CD14-positive monocyte (primary cell): ENCODE measurements around the gene ITPKA. TPM values are rescaled to one million over a fixed set of nuclear protein-coding genes. Genes with fewer than 3 reads are reported as not detected.

Source experiments
- DNase-seq, 3 donors: peaks; one replicate each; pipeline ENCODE4 v3.0.0-alpha.2; 2011 to 2022
- H2AFZ ChIP-seq: 2 replicates; pipeline ENCODE4 v1.6.0; 2012; ENCODE audit warnings: mild to moderate bottlenecking, low read depth, low read length, inconsistent platforms; ENCODE audit not compliant: insufficient read depth, poor library complexity, severe bottlenecking
- H3K27ac ChIP-seq, 2 donors: 1 replicate in 1 of 2; 2 replicates in 1 of 2; pipeline ENCODE4 v1.5.1; 2012 to 2013; ENCODE audit warnings: low read length in 2 of 2, control low read depth in 1 of 2, inconsistent platforms in 1 of 2, low read depth in 1 of 2, mild to moderate bottlenecking in 1 of 2
- H3K27me3 ChIP-seq, 2 donors: one replicate each; pipeline versions ENCODE4 v1.6.0 to v1.6.1; 2011 to 2013; ENCODE audit warnings: low read length in 2 of 2; ENCODE audit not compliant: control insufficient read depth in 2 of 2, insufficient read depth in 2 of 2
- H3K36me3 ChIP-seq, 2 donors: replicated peaks in 1 of 2; 1 replicate in 1 of 2; 2 replicates in 1 of 2; pipeline versions ENCODE4 v1.5.1 to v1.6.1; 2012 to 2013; ENCODE audit warnings: low read length in 2 of 2, control low read depth in 1 of 2, inconsistent platforms in 1 of 2, mild to moderate bottlenecking in 1 of 2; ENCODE audit not compliant: insufficient read depth in 2 of 2, control insufficient read depth in 1 of 2
- H3K4me1 ChIP-seq, 2 donors: 1 replicate in 1 of 2; 2 replicates in 1 of 2; pipeline versions ENCODE4 v1.5.1 to v1.6.1; 2012 to 2013; ENCODE audit warnings: low read length in 2 of 2, control low read depth in 1 of 2, inconsistent platforms in 1 of 2, mild to moderate bottlenecking in 1 of 2, moderate library complexity in 1 of 2; ENCODE audit not compliant: insufficient read depth in 2 of 2, control insufficient read depth in 1 of 2
- H3K4me2 ChIP-seq: replicated peaks from 2 replicates; pipeline ENCODE3; 2012; ENCODE audit warnings: low read length, moderate library complexity, mild to moderate bottlenecking; ENCODE audit not compliant: poor library complexity, severe bottlenecking; ENCODE audit errors: extremely low read depth
- H3K4me3 ChIP-seq, 3 experiments: fragments of 200-600 bp in 1 of 3; sonication (generic) in 1 of 3; replicated peaks in 1 of 3; 1 replicate in 2 of 3; 2 replicates in 1 of 3; pipeline ENCODE4 v1.5.1; 2011 to 2013; ENCODE audit warnings: low read length in 3 of 3, mild to moderate bottlenecking in 3 of 3, control low read depth in 2 of 3, low read depth in 2 of 3, inconsistent platforms in 1 of 3, moderate library complexity in 1 of 3
- H3K79me2 ChIP-seq: 2 replicates; pipeline ENCODE4 v1.6.0; 2012; ENCODE audit warnings: mild to moderate bottlenecking, control low read depth, inconsistent platforms, low read length, moderate library complexity; ENCODE audit not compliant: insufficient read depth
- H3K9ac ChIP-seq: 2 replicates; pipeline ENCODE4 v1.6.0; 2017; ENCODE audit warnings: low read length, mild to moderate bottlenecking; ENCODE audit not compliant: insufficient read depth, poor library complexity, severe bottlenecking
- H3K9me3 ChIP-seq, 2 donors: replicated peaks in 1 of 2; 1 replicate in 1 of 2; 2 replicates in 1 of 2; pipeline versions ENCODE4 v1.5.1 to v1.6.1; 2012 to 2013; ENCODE audit warnings: low read length in 2 of 2, control low read depth in 1 of 2; ENCODE audit not compliant: control insufficient read depth in 1 of 2, insufficient read depth in 1 of 2
- H4K20me1 ChIP-seq: 2 replicates; pipeline ENCODE4 v1.6.0; 2012; ENCODE audit warnings: mild to moderate bottlenecking, low read length, control low read depth, moderate library complexity; ENCODE audit not compliant: insufficient read depth
- H3K27ac Mint-ChIP-seq, 7 donors: one replicate each; pipeline ENCODE4 v1.8.0; 2020; ENCODE audit warnings: mild to moderate bottlenecking in 7 of 7, mixed read lengths in 7 of 7, moderate library complexity in 6 of 7, inconsistent platforms in 2 of 7
- H3K27me3 Mint-ChIP-seq, 3 donors: one replicate each; pipeline ENCODE4 v1.8.0; 2021 to 2022; ENCODE audit warnings: low read depth in 3 of 3, mild to moderate bottlenecking in 3 of 3, mixed read lengths in 3 of 3, moderate library complexity in 3 of 3, inconsistent platforms in 1 of 3
- H3K36me3 Mint-ChIP-seq, 2 donors: one replicate each; pipeline ENCODE4 v1.8.0; 2020; ENCODE audit warnings: mixed read lengths in 2 of 2, inconsistent platforms in 1 of 2, mild to moderate bottlenecking in 1 of 2
- H3K4me1 Mint-ChIP-seq: one replicate; pipeline ENCODE4 v1.8.0; 2020; ENCODE audit warnings: mild to moderate bottlenecking, mixed read lengths
- H3K4me3 Mint-ChIP-seq, 2 donors: one replicate each; pipeline ENCODE4 v1.8.0; 2020; ENCODE audit warnings: mild to moderate bottlenecking in 2 of 2, mixed read lengths in 2 of 2, moderate library complexity in 1 of 2
- H3K9me3 Mint-ChIP-seq, 7 donors: one replicate each; pipeline ENCODE4 v1.8.0; 2020 to 2022; ENCODE audit warnings: mixed read lengths in 7 of 7, mild to moderate bottlenecking in 6 of 7, moderate library complexity in 6 of 7, inconsistent platforms in 2 of 7
- CTCF ChIP-seq: fragments of 200-600 bp; IDR thresholded peaks from one replicate; pipeline ENCODE4 v1.8.0; 2022; ENCODE audit warnings: antibody characterized with exemption, mild to moderate bottlenecking
- WGBS: methylation state at CpG from one replicate; pipeline ENCODE4 v1.1.5; 2013; ENCODE audit warnings: missing lambda C conversion rate; ENCODE audit not compliant: insufficient coverage; 5-methylcytosine and 5-hydroxymethylcytosine counted together
- intact Hi-C, 2 donors: fragments of 100-400 bp; cut with micrococcal nuclease; formaldehyde crosslinking; loops; one replicate each; pipeline versions ENCODE4 v1.15.0 to v1.15.1; 2023
- polyA plus RNA-seq, 3 donors: library from polyadenylated mRNA; depleted of rRNA in 1 of 3; unstranded in 2 of 3; stranded (reverse) in 1 of 3; fragments of 300-500 nt in 2 of 3; fragments of >200 nt in 1 of 3; fragmentation: Illumina TruSeq in 2 of 3; gene quantifications; 1 replicate in 2 of 3; 2 replicates in 1 of 3; pipeline ENCODE4 v1.2.3, GENCODE V29; 2012 to 2021

Gene ITPKA
- polyA plus RNA-seq, 3 donors: 0.31 TPM; not detected in 2

- no peak for DNase-seq
- no peak for TF ChIP-seq CTCF
- no peak overlapping the region for H3K4me2 ChIP-seq
- H2AFZ ChIP-seq: no peak overlapping the region
- Mint-ChIP-seq H3K4me3 (no peak overlapping the region), H3K4me1 (peaks cover 3% of the 10 kb centered on the region), H3K36me3 (peaks cover 41 to 57% of the 10 kb centered on the region in 2 donors), H3K9me3 (no peaks in the 10 kb centered on the region), H3K27ac (peak overlapping the region in 1 of 7 donors; percentile 77), H3K27me3 (peaks cover 0 to 4% (median 0%) of the 10 kb centered on the region in 3 donors)
- intact Hi-C loops: no loop called here
- H3K79me2 ChIP-seq: no peaks in the 10 kb centered on the region
- no peak overlapping the region for H3K27ac ChIP-seq
- H3K9me3 ChIP-seq: no peaks in the 10 kb centered on the region
- 97% methylated on average over 10 of the region's 11 CpGs for WGBS
- H3K4me1 ChIP-seq: no peaks in the 10 kb centered on the region
- H3K4me3 ChIP-seq: no peak overlapping the region
- no peaks in the 10 kb centered on the region for H3K27me3 ChIP-seq
- no peaks in the 10 kb centered on the region for H4K20me1 ChIP-seq
- no peak overlapping the region for H3K9ac ChIP-seq
- H3K36me3 ChIP-seq: peaks cover 26 to 47% of the 10 kb centered on the region in 2 donors
Observed at GRCh38 chr15:41536866-41537265, 43.2 kb downstream of the ITPKA start.

GRCh38 chr15:41543521-41543870 is 49.8 kb downstream of the ITPKA start:
- peaks cover 8 to 14% of the 10 kb centered on the region in 2 donors for H3K4me1 ChIP-seq
- DNase-seq: no peak
- 8% methylated on average over 2 of the region's 8 CpGs for WGBS
- H4K20me1 ChIP-seq: no peaks in the 10 kb centered on the region
- H3K27me3 ChIP-seq: no peaks in the 10 kb centered on the region
- peak overlapping the region; percentile 66 to 91 for H3K27ac ChIP-seq
- peak overlapping the region; percentile 56 to 99 (median 77) for H3K4me3 ChIP-seq
- H3K36me3 ChIP-seq: no peaks in the 10 kb centered on the region
- peaks cover 3 to 5% of the 10 kb centered on the region in 2 donors for H3K36me3 Mint-ChIP-seq
- peaks cover 16% of the 10 kb centered on the region for H3K79me2 ChIP-seq
- peak overlapping the region; percentile 99 for H2AFZ ChIP-seq
- peak overlapping the region; percentile 88 for H3K4me2 ChIP-seq
- peaks cover 0 to 2% (median 0%) of the 10 kb centered on the region in 7 donors for H3K9me3 Mint-ChIP-seq
- no peak for TF ChIP-seq CTCF
- no peaks in the 10 kb centered on the region for H3K9me3 ChIP-seq
- peaks cover 2 to 14% (median 5%) of the 10 kb centered on the region in 3 donors for H3K27me3 Mint-ChIP-seq
- H3K4me1 Mint-ChIP-seq: peaks cover 7% of the 10 kb centered on the region
- peak overlapping the region; percentile 91 to 96 (median 93) for H3K27ac Mint-ChIP-seq
- intact Hi-C loops: no loop called here
- peak overlapping the region; percentile 87 for H3K9ac ChIP-seq
- peak overlapping the region; percentile 96 to 98 for H3K4me3 Mint-ChIP-seq
